RWPE1 (cell line): ENCODE results near the gene CPLX1.

ENCODE experiments used
- CTCF ChIA-PET: fragments of 350-600 bp; sonication (Branson Sonifier 250); formaldehyde crosslinking; extraction: SDS; loops from one replicate; lab custom pipeline; 2021; lab: Yijun Ruan, JAX
- POLR2A ChIA-PET: fragments of 400-600 bp; formaldehyde crosslinking; extraction: SDS; loops from one replicate; lab custom pipeline; 2020; ENCODE audit warnings: antibody characterized with exemption; ENCODE audit not compliant: low non-redundant PET; lab: Yijun Ruan, JAX
- DNase-seq: peaks from one replicate; pipeline ENCODE4 v3.0.0; 2012; ENCODE audit warnings: low spot score
- H3K27ac ChIP-seq: fragments of 450-650 bp; 2 replicates; pipeline ENCODE4 v1.5.1; 2017
- CTCF ChIP-seq: fragments of 450-650 bp; conservative IDR thresholded peaks from 2 replicates; pipeline ENCODE4 v1.5.1; 2017; ENCODE audit warnings: low read depth, mild to moderate bottlenecking

Gene CPLX1

GRCh38 chr4:804804-805203 is 21.1 kb downstream of the CPLX1 start:
- H3K27ac ChIP-seq, result no peak overlapping the region
- POLR2A ChIA-PET, result no interaction called here
- no peak for DNase-seq
- no peak for TF ChIP-seq CTCF
- CTCF ChIA-PET, result no interaction called here

GRCh38 chr4:803884-804283 is 22.0 kb downstream of the CPLX1 start:
- DNase-seq, result no peak
- ChIA-PET CTCF (no interaction called here), POLR2A (no interaction called here)
- no peak overlapping the region for H3K27ac ChIP-seq
- no peak for TF ChIP-seq CTCF

- no peak for DNase-seq
- TF ChIP-seq CTCF, result no peak
- H3K27ac ChIP-seq, result no peak overlapping the region
- POLR2A ChIA-PET, result no interaction called here
- CTCF ChIA-PET, result no interaction called here
Measured at GRCh38 chr4:801436-802124, 24.3 kb downstream of the CPLX1 start.

GRCh38 chr4:797066-797465 is 28.9 kb downstream of the CPLX1 start:
- no peak for TF ChIP-seq CTCF
- POLR2A ChIA-PET, result no interaction called here
- CTCF ChIA-PET, result no interaction called here
- no peak for DNase-seq
- no peak overlapping the region for H3K27ac ChIP-seq

GRCh38 chr4:796206-796605 is 29.7 kb downstream of the CPLX1 start:
- ChIA-PET POLR2A (no interaction called here), CTCF (no interaction called here)
- DNase-seq, result no peak
- no peak for TF ChIP-seq CTCF
- no peak overlapping the region for H3K27ac ChIP-seq

GRCh38 chr4:795726-796119 is 30.2 kb downstream of the CPLX1 start:
- DNase-seq, result no peak
- ChIA-PET CTCF (no interaction called here), POLR2A (no interaction called here)
- no peak overlapping the region for H3K27ac ChIP-seq
- TF ChIP-seq CTCF, result no peak
